Dermis microvascular lymphatic vessel endothelial cell (primary cell): ENCODE data around the gene PPARD. TPM values are rescaled to one million over a fixed set of nuclear protein-coding genes. Genes with fewer than 3 reads are reported as not detected.

Experiments used
- DNase-seq, 2 donors: peaks; one replicate each; pipeline versions ENCODE4 v3.0.0 to v3.0.0-alpha.2; 2010; ENCODE audit warnings: low read depth in 2 of 2
- total RNA-seq: library from RNA; depleted of rRNA; stranded (reverse); fragments of >200 nt; gene quantifications from 2 replicates; pipeline ENCODE4 v1.2.1, GENCODE V29; 2014

PPARD gene
- total RNA-seq, 1 donor from 2014 or later: 4.0 TPM

- DNase-seq: no peak
Measured at GRCh38 chr6:35354361-35355135, 12.2 kb downstream of the PPARD start.

DNA sequence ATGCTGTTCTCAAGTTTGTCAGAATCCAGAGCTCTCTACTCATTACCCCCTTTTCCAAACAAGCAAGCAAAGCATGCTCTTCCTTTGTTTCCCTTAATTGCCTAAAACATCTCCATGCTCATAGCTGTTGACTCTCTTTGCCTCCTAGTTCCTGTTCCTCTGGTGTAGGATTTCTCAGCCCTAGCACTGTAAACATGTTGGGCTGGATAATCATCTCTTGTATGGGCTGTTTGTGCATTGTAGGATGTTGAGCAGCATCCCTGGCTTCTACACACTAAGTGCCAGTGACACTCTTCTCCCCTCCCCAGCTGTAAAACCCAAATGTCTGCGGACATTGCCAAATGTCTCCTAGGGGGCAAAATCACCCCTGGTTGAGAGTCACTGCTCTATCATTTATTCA is 14.0 kb downstream of the PPARD start:
- no peak for DNase-seq

DNA sequence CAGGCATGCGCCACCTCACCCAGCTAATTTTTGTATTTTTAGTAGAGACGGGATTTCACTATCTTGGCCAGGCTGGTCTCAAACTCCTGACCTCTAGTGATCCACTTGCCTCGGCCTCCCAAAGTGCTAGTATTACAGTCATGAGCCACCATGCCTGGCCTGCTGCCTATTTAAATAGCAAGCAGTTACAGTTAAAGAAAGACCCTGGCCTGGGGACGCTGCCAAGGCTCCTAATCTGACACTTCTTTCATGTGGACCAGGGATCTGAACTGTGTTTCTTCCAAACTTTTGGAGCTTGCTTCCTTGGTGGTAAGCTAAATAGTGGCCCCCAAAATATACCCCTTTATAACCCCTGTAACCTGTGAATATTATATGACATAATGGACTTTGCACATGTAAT is 15.3 kb downstream of the PPARD start:
- no peak for DNase-seq

DNA sequence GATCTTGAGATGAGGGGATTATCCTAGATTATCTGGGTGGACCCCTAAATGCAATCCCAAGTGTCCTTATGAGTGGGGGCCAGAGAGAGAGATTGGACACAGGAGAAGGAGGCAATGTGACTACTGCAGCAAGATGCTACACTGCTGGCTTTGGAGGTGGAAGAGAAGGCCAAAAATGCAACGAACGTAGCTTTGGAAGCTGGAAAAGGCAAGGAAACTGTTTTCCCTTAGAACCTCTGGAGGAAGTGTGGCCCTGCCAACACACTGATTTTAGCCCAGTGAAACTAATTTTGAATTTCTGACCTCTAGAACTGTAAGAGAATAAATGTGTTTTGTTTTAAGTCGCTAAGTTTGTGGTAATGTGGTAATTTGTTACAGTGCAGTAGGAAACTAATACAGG is 15.7 kb downstream of the PPARD start:
- DNase-seq: no peak

DNA sequence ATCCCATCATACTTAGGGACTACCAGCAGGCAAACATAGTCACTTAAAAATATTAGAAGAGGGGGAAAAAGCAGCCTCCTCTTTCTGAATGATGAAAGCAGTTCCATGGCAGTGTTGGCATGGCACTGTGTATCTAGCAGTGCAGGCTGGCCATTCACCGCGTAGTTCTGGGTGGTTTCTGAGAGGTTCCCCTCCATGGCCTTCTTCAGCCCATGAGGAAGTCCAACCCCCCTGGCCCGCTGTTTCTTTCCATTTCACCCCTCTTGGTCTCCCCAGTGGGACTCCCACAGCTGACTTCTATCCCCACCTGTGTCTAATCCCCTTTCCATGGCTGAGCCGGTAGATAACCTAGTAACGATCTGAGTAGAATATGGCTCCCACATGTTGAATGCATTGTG is 17.0 kb downstream of the PPARD start:
- no peak for DNase-seq

- DNase-seq: no peak
Measured at GRCh38 chr6:35359744-35360348, 17.5 kb downstream of the PPARD start.

DNA sequence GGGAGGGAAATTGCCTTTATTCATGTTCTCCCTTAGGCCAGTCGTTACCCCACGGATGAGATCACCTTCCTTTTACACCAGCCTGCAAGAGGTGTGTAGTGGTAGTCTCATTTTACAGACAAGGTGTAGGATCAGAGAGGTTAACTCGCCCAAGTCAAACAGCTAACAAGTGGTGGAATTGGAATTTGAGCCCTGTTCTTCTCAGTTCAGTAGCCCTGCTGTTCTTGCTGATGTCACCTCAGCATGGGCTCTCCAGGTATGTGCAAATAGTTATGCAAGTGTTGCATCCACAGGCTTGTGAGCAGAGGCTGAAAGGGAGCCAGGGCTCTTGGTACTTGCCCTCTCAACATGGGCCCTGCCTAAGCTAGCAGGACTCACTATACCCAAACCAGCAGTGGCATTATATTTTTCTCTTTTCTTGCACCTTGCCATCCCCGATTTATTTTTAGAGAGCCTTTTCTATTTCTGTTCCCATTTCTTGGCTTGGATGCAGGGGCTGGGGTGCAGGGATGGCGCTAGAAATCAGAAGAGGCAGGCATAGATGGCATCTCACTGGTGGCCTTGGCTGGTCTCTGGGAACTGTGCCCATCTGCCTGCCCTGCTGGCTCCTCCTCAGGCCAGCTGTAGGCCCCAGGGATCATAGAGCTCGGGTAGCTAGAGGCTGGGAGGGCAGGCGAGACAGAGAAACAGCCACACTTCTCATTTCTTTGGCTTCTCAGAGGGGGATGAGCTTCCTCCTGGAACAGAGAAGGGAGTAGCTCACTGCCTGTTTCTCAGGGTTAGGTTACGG is 18.2 kb downstream of the PPARD start:
- DNase-seq: no peak

- no peak for DNase-seq
Measured at GRCh38 chr6:35362200-35362599, 19.8 kb downstream of the PPARD start.

DNA sequence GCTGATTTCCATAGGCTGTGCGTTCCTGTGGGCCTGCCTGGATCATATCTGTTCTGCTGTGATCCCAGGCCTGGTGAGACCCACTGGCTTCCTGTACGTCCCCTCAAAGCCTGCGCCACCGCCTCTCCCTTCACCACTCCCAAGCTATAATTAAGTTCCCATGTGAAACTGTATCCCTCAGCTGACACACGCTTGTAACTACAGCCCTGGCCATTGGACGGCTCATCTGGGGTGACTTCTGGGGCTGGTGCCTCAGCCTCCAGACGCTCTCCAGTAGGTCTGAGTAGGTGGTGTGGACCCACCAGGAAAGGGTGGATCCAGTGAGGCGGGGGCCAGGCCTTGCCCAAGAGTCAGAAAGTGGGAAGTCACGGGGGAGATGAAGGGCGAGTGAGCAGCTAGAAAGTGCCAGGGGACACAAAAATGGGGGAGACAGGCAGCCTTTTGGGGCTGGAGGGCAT is 21.0 kb downstream of the PPARD start:
- DNase-seq: no peak

DNA sequence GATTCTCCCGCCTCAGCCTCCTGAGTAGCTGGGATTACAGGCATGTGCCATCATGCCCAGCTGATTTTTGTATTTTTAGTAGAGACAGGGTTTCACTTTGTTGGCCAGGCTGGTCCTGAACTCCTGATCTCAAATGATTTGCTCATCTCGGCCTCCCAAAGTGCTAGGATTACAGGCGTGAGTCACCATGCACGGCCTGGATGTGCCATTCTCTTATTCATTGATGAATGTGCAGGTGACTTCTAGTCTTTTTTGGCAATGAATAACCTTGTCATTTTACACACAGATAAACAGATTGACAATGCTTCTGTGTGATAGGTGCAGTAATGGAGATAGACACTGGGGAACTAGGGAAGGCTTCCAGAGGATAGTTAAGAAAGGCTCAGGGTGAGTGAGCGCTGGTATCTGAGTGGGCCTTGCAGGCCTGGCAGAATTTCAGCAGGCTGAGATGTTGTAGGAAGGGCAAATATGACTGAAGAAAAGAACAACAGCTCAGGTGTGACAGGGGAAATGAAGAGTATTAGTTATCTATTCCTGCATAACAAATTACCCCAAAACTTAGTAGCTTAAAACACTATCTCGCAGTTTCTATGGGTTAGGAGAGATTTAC is 23.3 kb downstream of the PPARD start:
- DNase-seq: no peak

GRCh38 chr6:35366204-35366596 is 23.8 kb downstream of the PPARD start:
- no peak for DNase-seq

DNA sequence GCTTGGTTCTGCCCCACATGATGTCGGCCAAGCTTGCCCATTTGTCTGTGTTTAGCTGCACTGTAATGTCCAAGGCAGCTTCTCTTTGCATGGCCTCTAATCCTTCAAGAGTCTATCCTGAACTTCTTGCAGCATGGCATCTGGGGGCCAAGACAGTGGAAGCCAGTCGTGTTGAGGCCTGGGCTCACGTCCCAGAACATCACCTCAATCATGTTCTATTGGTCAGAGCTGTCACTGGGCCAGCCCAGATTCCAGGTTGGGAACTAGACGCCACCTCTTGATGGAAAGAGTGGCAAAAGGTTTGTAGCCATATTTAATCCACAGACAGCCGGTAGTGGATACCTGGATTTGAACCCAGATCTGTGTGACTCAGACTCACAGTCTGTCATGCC is 25.3 kb downstream of the PPARD start:
- DNase-seq: no peak

DNA sequence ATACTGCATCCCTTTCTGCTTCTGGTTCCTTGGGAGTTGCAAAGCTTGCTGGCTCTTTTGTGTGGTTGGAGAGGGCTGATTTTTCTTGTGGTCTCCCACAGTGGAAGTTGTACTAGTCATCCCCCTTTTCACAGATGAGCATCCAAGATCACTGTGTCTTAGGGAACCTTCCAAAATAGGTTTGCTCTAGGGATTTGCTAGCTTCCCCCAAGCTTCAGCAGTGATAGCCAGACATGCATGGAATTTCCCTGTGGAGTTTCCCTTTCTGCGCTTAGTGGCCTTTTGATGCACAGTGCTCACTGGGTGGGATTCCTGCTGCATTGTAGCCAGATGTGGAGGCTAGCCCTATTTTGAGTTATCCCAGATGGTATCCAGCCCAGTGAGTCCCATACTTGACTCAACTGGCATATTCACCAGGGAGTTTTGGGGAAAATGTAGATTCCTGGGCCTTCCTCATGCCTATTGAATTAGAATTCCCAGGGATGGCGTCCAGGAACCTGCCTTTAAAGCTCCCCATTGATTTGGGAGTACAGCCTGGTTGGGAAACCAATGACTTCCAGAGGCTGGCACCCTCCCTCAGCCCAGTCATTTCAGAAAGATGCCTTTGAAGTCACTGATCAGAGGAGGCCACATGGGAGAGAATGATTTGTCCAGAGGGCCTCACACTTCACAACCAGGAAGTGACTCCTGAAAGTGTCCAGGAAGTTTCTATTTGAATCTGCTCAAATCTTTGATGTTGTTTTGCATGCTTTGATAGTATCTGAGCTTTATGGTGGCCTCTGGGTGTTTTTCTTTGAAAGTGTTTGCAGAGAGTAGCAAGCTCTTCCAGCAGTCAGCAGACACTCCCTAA is 25.9 kb downstream of the PPARD start:
- DNase-seq: peak in 1 of 2 donors; percentile 80

GRCh38 chr6:35370124-35370741 is 27.9 kb downstream of the PPARD start:
- DNase-seq: peak; percentile 83 to 94

GRCh38 chr6:35370785-35371493 is 28.6 kb downstream of the PPARD start:
- DNase-seq: no peak

DNA sequence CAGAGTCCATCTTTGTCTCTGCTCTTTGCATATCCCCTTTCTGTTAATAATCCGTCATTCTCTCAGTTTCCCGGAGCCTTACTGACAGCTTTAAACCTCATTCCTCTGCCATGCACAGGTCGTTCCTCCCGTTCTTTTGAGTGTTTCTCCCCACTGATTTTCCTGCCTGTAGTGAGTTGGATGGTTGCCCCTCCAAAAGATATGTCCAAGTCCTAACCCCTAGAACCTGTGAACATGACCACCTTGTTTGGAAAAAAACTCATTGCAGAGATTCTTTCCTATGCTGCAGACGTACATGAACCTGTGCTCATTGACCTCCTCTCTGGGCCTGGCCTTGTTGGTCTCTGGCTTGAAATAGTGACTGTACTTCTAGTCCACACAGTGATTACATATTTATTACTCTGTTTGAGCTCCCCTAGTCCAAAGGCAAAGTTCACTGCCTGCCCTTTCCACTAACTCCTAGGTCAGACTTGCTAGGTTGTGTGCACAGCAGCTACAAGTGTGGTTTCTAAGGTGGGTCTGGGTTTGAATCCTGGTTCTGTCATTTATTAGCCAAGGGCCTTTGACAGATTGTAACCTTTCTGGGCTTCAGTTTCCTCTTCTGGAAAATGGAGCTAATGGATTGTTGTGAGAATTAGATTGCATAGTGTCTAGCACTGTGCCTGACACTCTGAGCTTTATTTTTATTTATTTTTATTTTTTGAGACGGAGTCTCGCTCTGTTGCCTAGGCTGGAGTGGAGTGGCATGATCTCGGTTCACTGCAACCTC is 29.3 kb downstream of the PPARD start:
- DNase-seq: no peak

- DNase-seq: no peak
Measured at GRCh38 chr6:35372633-35373032, 30.3 kb downstream of the PPARD start.

DNA sequence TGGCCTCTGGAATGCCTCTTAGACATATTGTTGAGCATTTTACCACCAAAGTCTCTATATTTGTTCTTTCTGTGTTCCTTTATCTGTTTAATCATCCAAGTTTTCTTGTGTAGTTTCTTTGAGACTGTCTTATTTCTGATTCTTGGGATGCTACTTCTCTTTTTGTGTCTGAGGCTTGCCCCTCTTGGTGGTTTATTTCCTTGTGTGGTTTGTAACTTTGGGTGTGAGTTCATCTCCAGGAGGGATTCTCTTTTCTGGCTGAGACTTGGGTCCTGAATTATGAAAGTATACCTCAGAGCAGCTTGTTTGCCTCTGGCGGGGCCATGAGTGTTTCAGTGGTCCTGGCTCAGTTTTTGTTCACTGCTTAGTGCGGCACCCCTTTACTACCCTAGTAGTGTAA is 33.9 kb downstream of the PPARD start:
- no peak for DNase-seq

DNA sequence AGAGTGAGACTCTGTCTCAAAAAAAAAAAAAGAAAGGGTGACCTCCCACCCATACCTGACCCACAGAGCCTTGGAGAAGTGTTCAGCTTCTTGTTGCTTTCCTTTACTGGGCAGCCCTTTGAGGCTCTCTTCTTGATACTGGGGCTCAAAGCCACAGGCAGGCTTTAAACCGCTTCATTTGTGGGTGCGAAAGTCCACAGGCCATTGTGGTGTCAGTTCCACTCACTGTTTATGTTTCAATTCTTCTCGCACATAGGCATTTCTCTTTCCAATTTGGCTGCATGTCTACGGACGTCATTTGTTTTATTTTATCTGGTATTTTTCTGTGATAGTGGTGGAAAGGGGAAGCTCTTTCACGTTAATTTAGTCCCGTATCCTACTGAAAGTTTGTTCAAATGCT is 34.6 kb downstream of the PPARD start:
- DNase-seq: no peak
